Measurements from ENCODE around the gene BSDC1.

Gene BSDC1

GRCh38 chr1:32335790-32336590 lies 58.3 kb downstream of the BSDC1 start, which contains the start of gene MARCKSL1:
Gene MARCKSL1 (minus strand): TSS chr1:32336233. CDS start chr1:32336033, 200 bp downstream.
- DNase-seq, result peak; percentile 41 to 72

- no peak for DNase-seq
Measured at GRCh38 chr1:32335535-32335789, 58.8 kb downstream of the BSDC1 start.

DNA sequence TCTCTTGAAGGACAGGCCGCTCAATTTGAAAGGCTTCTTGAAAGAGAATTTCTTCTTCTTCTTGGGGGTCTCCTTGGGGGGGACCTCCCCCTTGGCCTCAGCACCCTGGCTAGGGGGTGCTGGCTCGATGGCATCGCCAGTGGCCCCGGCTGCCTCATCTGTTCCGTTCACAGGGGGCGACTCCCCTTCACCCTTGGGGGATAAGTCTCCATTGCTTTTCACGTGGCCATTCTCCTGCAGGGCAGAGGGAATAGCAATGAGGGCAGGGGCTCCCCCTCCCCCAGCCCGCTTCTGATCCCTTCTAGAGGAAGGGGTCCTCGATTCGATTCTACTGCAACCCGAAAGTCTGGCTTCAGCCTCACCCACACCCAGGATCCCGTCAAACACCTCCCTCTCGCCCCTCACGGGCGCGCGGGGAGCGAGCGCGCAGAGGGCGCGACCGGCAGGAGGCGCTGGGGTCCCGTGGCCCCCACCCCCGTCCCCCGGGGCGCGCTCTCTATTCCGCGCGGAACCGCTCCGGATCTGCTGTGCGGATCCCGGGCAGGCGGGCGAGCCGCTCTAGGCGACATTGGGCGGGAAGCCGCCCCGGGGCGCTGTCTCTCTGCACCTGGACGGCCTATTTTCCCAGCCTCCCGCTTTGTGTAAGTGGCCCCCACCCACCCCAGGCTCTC lies 59.2 kb downstream of the BSDC1 start:
- peak in 1 of 2 experiments; percentile 65 for DNase-seq

DNA sequence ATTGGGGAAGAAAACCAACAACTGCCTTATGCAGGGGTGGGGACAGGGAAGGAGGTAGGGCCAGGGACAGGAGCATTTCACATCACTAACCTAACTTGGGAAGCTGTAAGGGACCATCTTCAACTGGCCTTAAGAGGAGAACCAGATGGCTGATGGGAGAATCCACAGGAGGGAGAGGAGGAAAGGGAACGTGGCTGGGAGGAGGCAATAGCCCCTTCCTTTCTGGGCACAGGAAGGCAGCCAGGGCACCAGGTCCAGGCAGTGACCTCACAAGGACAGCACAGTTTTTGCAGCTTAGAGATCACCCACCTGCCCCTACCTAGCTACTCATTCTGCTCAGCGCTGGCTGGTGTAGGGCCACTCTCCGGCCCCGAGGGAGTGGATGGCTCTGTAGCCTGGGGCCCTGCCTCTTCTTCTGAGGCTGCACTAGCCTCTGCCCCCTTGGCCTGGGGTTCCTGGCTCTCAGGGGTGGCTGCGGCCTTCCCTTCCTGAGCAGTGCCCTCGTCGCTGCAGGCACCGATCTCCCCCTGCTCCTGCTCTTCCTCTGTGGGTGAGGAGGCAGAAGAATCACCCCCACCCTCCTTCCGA lies 59.9 kb downstream of the BSDC1 start:
- DNase-seq, result peak in 1 of 2 experiments; percentile 28

DNA sequence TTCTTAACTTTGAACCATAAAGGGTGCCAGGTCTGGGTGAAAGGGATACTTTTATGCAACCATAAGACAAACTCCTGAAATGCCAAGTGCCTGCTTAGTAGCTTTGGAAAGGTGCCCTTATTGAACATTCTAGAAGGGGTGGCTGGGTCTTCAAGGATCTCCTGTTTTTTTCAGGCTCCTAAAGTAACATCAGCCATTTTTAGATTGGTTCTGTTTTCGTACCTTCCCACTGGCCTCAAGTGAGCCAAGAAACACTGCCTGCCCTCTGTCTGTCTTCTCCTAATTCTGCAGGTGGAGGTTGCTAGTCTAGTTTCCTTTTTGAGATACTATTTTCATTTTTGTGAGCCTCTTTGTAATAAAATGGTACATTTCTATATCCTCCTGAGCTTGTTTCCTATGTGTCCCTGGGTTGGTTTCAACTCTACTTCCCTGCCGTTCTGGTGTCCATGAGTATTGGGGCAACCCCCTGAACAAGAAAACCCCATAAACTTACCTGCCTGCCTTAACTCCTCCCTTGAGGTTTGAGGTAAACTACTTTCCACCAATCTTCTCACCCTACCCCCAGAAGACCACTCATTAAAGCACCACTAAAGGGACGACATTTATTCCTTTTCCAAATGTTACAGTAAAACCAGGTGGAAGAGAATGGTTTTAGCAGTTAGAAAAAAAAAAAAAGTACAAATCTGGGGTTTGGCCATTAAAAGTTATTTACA lies 60.8 kb downstream of the BSDC1 start:
- no peak for DNase-seq

GRCh38 chr1:32332290-32333079 lies 61.8 kb downstream of the BSDC1 start:
- no peak for DNase-seq

DNA sequence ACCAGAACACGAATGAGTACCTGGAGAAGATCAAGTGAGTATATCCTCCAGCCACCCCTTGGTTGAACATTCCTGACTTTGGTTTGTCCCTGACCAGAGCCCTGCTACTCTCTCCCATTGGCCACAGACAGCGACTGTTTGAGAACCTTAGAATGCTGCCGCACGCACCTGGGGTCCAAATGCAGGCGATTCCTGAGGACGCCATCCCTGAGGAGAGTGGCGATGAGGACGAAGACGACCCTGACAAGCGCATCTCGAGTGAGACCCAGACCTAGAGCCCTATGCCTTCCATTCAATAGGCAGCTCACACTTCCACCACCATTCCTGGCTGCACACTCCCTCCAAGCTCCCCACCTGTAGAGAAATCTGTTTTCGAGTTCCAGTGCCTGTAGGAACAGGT lies 62.7 kb downstream of the BSDC1 start:
- DNase-seq, result no peak

- no peak for DNase-seq
Measured at GRCh38 chr1:32330558-32331151, 63.6 kb downstream of the BSDC1 start.

- no peak for DNase-seq
Measured at GRCh38 chr1:32329931-32330466, 64.2 kb downstream of the BSDC1 start.

GRCh38 chr1:32327204-32327603 lies 67.0 kb downstream of the BSDC1 start:
- no peak for DNase-seq

GRCh38 chr1:32321712-32322291 lies 72.4 kb downstream of the BSDC1 start:
- DNase-seq, result no peak

DNA sequence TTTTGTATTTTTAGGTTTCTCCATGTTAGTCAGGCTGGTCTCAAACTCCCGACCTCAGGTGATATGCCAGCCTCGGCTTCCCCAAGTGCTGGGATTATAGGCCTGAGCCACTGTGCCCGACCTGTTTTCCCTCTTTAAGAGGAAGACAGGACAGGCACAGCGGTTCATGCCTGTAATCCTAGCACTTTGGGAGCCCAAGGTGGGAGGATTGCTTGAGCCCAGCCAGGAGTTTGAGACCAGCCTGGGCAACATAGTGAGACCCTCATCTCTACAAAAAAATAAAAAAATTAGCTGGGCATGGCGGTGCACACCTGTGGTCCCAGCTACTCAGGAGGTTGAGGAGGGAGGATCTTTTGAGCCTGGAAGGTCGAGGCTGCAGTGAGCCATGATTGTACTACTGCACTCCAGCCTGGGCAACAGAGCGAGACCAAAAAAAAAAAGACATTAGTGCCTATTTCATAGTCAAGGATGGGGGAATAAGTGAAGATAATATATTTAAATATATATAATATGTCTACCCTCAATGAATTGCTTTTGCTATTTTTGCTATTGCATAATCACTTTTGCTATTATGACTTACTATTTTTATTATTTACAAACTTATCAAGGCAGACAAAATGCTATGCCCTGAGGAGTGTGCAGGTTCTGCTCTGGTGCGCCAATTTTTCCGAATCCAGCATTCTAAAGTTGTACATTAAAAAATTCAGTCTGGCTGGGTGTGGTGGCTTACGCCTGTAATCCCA lies 75.9 kb downstream of the BSDC1 start:
- DNase-seq, result no peak

GRCh38 chr1:32316903-32317277 lies 77.4 kb downstream of the BSDC1 start:
- no peak for DNase-seq

Data from NCI-H524 (cell line).